Glutamatergic neuron (in vitro differentiated cells): ENCODE data around the gene RTEL1. TPM values are rescaled to one million over a fixed set of nuclear protein-coding genes. Genes with fewer than 3 reads are reported as not detected.

Source experiments
- DNase-seq: peaks from one replicate; pipeline ENCODE4 v3.0.0; 2022
- H3K27ac Mint-ChIP-seq: one replicate; pipeline ENCODE4 v1.8.0; 2020; ENCODE audit warnings: mild to moderate bottlenecking, mixed read lengths, inconsistent platforms; ENCODE audit not compliant: unreplicated experiment
- H3K27me3 Mint-ChIP-seq: one replicate; pipeline ENCODE4 v1.8.0; 2020; ENCODE audit warnings: mild to moderate bottlenecking, moderate library complexity, mixed read lengths, inconsistent platforms; ENCODE audit not compliant: unreplicated experiment
- H3K36me3 Mint-ChIP-seq: one replicate; pipeline ENCODE4 v1.8.0; 2020; ENCODE audit warnings: mild to moderate bottlenecking, mixed read lengths, inconsistent platforms; ENCODE audit not compliant: unreplicated experiment
- H3K4me1 Mint-ChIP-seq: one replicate; pipeline ENCODE4 v1.8.0; 2020; ENCODE audit warnings: mild to moderate bottlenecking, low read depth, mixed read lengths, inconsistent platforms; ENCODE audit not compliant: unreplicated experiment
- H3K4me3 Mint-ChIP-seq: one replicate; pipeline ENCODE4 v1.8.0; 2020; ENCODE audit warnings: mild to moderate bottlenecking, mixed read lengths, inconsistent platforms; ENCODE audit not compliant: unreplicated experiment
- H3K9me3 Mint-ChIP-seq: one replicate; pipeline ENCODE4 v1.8.0; 2020; ENCODE audit warnings: mild to moderate bottlenecking, moderate library complexity, mixed read lengths, inconsistent platforms; ENCODE audit not compliant: unreplicated experiment
- CTCF ChIP-seq: fragments of 200-600 bp; sonication (generic); IDR thresholded peaks from one replicate; pipeline ENCODE4 v1.5.0; 2021; ENCODE audit not compliant: partially characterized antibody, unreplicated experiment
- total RNA-seq: library from RNA; stranded (reverse); fragmentation: NEBNext Ultra II Directional; extraction: Animal tissue kit (Norgen Biotek cat#: 25700); gene quantifications from one replicate; pipeline ENCODE4 v1.2.1, GENCODE V29; 2021; ENCODE audit not compliant: unreplicated experiment

The RTEL1 gene
- total RNA-seq, 1 donor from 2014 or later = 36.3 TPM

GRCh38 chr20:63734111-63734945 is 76.2 kb downstream of the RTEL1 start:
- Mint-ChIP-seq H3K9me3 (peaks cover 8% of the 10 kb centered on the region), H3K27me3 (peaks cover 11% of the 10 kb centered on the region), H3K4me1 (peaks cover 5% of the 10 kb centered on the region), H3K4me3 (no peak overlapping the region), H3K27ac (no peak overlapping the region), H3K36me3 (peaks cover 3% of the 10 kb centered on the region)
- no peak for DNase-seq
- TF ChIP-seq CTCF = no peak

GRCh38 chr20:63734946-63735858 is 77.1 kb downstream of the RTEL1 start:
- DNase-seq = no peak
- H3K4me1 Mint-ChIP-seq = peaks cover 5% of the 10 kb centered on the region
- no peak overlapping the region for H3K27ac Mint-ChIP-seq
- H3K9me3 Mint-ChIP-seq = peaks cover 8% of the 10 kb centered on the region
- H3K4me3 Mint-ChIP-seq = no peak overlapping the region
- peaks cover 11% of the 10 kb centered on the region for H3K27me3 Mint-ChIP-seq
- H3K36me3 Mint-ChIP-seq = no peaks in the 10 kb centered on the region
- TF ChIP-seq CTCF = no peak

GRCh38 chr20:63735859-63736718 is 78.0 kb downstream of the RTEL1 start, which contains the start of gene LIME1:
LIME1 (plus strand) TSS chr20:63736664; CDS start chr20:63737550, 886 bp downstream.
- TF ChIP-seq CTCF = no peak
- Mint-ChIP-seq H3K9me3 (peaks cover 8% of the 10 kb centered on the region), H3K4me1 (peaks cover 5% of the 10 kb centered on the region), H3K27ac (peak within 1 kb of the TSS; percentile 66), H3K4me3 (peak within 1 kb of the TSS; percentile 72), H3K27me3 (peaks cover 11% of the 10 kb centered on the region), H3K36me3 (no peaks in the 10 kb centered on the region)
- peak; percentile 69 for DNase-seq

GRCh38 chr20:63736893-63737694 is 79.0 kb downstream of the RTEL1 start:
- Mint-ChIP-seq H3K27ac (no peak overlapping the region), H3K4me1 (peaks cover 5% of the 10 kb centered on the region), H3K36me3 (no peaks in the 10 kb centered on the region), H3K9me3 (peaks cover 8% of the 10 kb centered on the region), H3K27me3 (peaks cover 11% of the 10 kb centered on the region), H3K4me3 (no peak overlapping the region)
- no peak for TF ChIP-seq CTCF
- DNase-seq = peak; percentile 33
